GM12872 (cell line): ENCODE data around the gene PEA15.

Experiments
- CTCF ChIP-seq: IDR thresholded peaks from 3 replicates; pipeline ENCODE4 v1.5.1; 2011; ENCODE audit warnings: low read depth, mild to moderate bottlenecking, low read length, moderate library complexity; ENCODE audit not compliant: insufficient read depth

PEA15 gene

GRCh38 chr1:160192234-160192633 is 12.9 kb upstream of the PEA15 start:
- no peak for TF ChIP-seq CTCF

- peak; percentile 96 for TF ChIP-seq CTCF
Measured at GRCh38 chr1:160193091-160193819, 11.9 kb upstream of the PEA15 start.

- TF ChIP-seq CTCF: no peak
Measured at GRCh38 chr1:160193832-160194736, 11.1 kb upstream of the PEA15 start.

GRCh38 chr1:160194737-160195059 is 10.5 kb upstream of the PEA15 start:
- no peak for TF ChIP-seq CTCF

GRCh38 chr1:160196143-160196542 is 9.0 kb upstream of the PEA15 start:
- no peak for TF ChIP-seq CTCF

GRCh38 chr1:160197231-160197630 is 8.0 kb upstream of the PEA15 start:
- TF ChIP-seq CTCF: no peak

- TF ChIP-seq CTCF: no peak
Measured at GRCh38 chr1:160200786-160201185, 4.4 kb upstream of the PEA15 start.
